ENCODE data around the gene PLXNA2.

PLXNA2 gene

DNA sequence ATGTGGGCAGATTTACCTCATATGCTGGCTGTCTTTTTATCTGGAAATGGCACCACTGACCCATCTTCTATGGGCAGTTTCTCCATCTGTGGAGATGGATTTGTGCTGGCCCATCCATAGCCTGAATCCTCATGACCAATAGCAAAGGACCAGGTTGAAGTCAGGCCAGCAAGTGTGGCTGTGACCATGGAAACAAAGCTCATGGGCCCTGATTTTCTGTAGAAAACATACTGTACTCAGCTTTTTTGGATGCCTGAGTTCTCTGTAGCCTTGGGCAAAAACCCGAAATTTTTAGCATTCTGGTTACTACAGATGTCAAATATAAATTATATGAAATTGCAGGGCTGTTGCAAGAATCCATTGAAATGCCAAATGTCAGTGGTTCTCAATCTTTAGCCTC lies 155.0 kb downstream of the PLXNA2 start:
- Histone ChIP-seq H3K9me3 (ENCODE audit: control insufficient read depth in 1 of 2, low read length in 2 of 2) (no peaks in the 10 kb centered on the region), H3K4me1 (ENCODE audit: control insufficient read depth in 1 of 2, insufficient read depth in 2 of 2, low read length in 2 of 2) (peaks cover 19 to 35% of the 10 kb centered on the region in 2 donors), H3K27me3 (ENCODE audit: low read depth, low read length) (no peaks in the 10 kb centered on the region), H3K27ac (ENCODE audit: low read length) (no peak overlapping the region), H3K4me3 (ENCODE audit: low read depth in 1 of 2, low read length in 2 of 2) (no peak overlapping the region), H3K36me3 (ENCODE audit: control insufficient read depth in 1 of 2, insufficient read depth in 2 of 2, low read length in 2 of 2) (peaks cover 18 to 21% of the 10 kb centered on the region in 2 donors)

DNA sequence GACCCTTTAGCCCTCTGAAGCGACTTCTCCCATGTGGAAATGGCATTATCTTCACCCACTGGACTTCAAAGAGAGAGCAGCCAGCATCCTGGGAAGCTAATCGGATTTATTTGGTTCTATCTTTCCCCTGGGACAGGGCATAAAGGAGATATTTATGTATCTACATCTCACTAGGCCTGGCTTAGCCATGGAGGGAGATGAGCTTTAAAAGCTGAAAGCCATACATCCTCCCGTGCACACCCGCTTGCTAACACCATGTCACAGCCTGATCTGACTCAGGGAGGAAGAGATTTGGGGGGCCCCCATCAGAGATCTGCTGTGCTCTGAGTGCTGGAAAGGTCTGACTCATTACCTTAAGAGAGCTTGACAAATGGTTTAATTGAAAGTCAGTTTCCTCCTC lies 155.9 kb downstream of the PLXNA2 start:
- Histone ChIP-seq H3K27me3 (ENCODE audit: low read depth, low read length) (no peaks in the 10 kb centered on the region), H3K36me3 (ENCODE audit: control insufficient read depth in 1 of 2, insufficient read depth in 2 of 2, low read length in 2 of 2) (peaks cover 18 to 23% of the 10 kb centered on the region in 2 donors), H3K4me3 (ENCODE audit: low read depth in 1 of 2, low read length in 2 of 2) (no peak overlapping the region), H3K9me3 (ENCODE audit: control insufficient read depth in 1 of 2, low read length in 2 of 2) (no peaks in the 10 kb centered on the region), H3K4me1 (ENCODE audit: control insufficient read depth in 1 of 2, insufficient read depth in 2 of 2, low read length in 2 of 2) (peaks cover 19 to 35% of the 10 kb centered on the region in 2 donors), H3K27ac (ENCODE audit: low read length) (no peak overlapping the region)

DNA sequence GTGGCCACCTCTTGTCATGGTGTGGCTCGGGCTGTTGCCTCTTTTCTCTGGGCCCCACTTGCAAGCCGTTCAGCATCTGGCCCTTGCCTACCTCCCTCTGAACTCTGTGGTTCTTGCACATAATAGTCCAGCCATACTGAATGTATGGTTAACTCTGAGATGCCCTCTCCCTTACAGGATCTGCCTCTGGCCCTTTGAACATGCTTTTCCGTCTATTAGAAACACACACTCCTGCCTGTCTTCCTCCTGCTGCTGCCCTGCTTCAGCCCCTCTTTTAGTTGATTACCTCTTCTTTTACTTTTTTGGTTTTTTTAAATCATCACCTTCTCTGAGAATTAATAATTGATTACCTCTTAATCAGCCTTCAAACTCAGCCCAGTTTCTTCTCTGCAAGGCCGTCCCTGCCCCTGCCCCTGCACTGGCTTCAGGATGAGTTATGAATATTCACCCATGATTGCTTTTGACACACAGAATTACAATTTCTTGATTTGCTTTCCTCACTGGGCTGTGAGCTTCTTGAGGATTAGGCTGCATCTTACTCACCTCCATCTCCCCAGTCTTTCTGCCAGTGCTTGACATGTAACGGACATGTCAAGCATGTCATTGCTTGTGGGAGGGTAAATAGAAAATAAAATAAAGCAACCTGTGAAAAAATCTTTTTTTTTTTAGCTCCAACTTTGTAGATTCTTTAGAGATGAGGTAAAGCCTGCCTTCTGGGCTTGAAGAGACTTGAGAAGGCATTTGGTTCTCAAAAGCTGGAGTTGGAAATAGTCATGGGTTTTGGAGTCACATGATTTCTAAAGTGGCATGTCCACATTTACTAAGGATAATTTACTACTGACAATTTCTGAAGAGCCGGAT lies 158.3 kb downstream of the PLXNA2 start:
- H3K27ac ChIP-seq (ENCODE audit: low read length): no peak overlapping the region
- H3K9me3 ChIP-seq (ENCODE audit: control insufficient read depth in 1 of 2, low read length in 2 of 2): no peaks in the 10 kb centered on the region
- H3K4me3 ChIP-seq (ENCODE audit: low read depth in 1 of 2, low read length in 2 of 2): peak overlapping the region in 1 of 2 donors; percentile 25
- peaks cover 19 to 35% of the 10 kb centered on the region in 2 donors for H3K4me1 ChIP-seq (ENCODE audit: control insufficient read depth in 1 of 2, insufficient read depth in 2 of 2, low read length in 2 of 2)
- H3K36me3 ChIP-seq (ENCODE audit: control insufficient read depth in 1 of 2, insufficient read depth in 2 of 2, low read length in 2 of 2): peaks cover 11 to 18% of the 10 kb centered on the region in 2 donors
- no peaks in the 10 kb centered on the region for H3K27me3 ChIP-seq (ENCODE audit: low read depth, low read length)

DNA sequence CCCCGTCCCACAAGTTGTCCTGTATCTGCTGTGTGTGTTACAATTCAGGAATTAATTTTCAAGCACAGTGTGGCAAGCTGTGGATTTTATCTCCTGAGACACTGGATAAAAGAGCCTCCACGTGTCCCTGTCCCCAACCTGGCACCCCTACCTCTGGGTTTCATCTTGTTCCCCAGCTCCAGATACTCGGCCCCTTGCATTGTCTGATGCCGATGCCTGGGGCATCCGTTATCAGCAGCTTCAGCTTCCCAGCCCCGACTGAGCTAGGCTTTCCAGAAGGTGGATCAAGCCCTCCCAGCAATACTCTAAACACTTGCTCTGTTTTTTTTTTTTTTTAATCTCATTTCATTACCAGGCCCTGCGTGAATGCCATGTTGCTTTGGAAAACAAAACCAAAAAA lies 159.4 kb downstream of the PLXNA2 start:
- Histone ChIP-seq H3K36me3 (ENCODE audit: control insufficient read depth in 1 of 2, insufficient read depth in 2 of 2, low read length in 2 of 2) (peaks cover 19 to 20% of the 10 kb centered on the region in 2 donors), H3K27ac (ENCODE audit: low read length) (no peak overlapping the region), H3K4me3 (ENCODE audit: low read depth in 1 of 2, low read length in 2 of 2) (no peak overlapping the region), H3K9me3 (ENCODE audit: control insufficient read depth in 1 of 2, low read length in 2 of 2) (no peaks in the 10 kb centered on the region), H3K27me3 (ENCODE audit: low read depth, low read length) (no peaks in the 10 kb centered on the region), H3K4me1 (ENCODE audit: control insufficient read depth in 1 of 2, insufficient read depth in 2 of 2, low read length in 2 of 2) (peaks cover 12 to 23% of the 10 kb centered on the region in 2 donors)

DNA sequence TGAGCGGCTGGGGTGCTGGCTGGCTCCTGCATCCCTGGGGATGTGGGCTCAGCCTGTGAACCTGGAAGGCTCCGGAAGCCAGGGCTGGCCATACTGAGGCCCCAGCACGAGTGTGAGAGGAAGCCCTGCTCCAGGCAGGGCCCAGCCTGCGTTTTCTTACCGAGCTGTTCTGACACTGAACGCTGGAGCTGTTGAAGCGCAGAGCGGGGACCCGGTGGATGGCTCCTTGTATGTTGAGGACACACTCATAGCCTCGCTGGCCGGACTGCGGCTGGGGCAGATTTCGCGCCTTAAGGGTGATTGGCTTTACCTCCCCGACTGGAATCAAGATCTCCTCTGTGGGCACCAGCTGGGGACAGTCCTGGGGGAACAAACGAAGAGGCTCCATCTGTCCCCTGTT lies 160.0 kb downstream of the PLXNA2 start:
- Histone ChIP-seq H3K9me3 (ENCODE audit: control insufficient read depth in 1 of 2, low read length in 2 of 2) (no peaks in the 10 kb centered on the region), H3K27me3 (ENCODE audit: low read depth, low read length) (no peaks in the 10 kb centered on the region), H3K4me3 (ENCODE audit: low read depth in 1 of 2, low read length in 2 of 2) (no peak overlapping the region), H3K4me1 (ENCODE audit: control insufficient read depth in 1 of 2, insufficient read depth in 2 of 2, low read length in 2 of 2) (peaks cover 12 to 18% of the 10 kb centered on the region in 2 donors), H3K27ac (ENCODE audit: low read length) (no peak overlapping the region), H3K36me3 (ENCODE audit: control insufficient read depth in 1 of 2, insufficient read depth in 2 of 2, low read length in 2 of 2) (peaks cover 23 to 24% of the 10 kb centered on the region in 2 donors)

DNA sequence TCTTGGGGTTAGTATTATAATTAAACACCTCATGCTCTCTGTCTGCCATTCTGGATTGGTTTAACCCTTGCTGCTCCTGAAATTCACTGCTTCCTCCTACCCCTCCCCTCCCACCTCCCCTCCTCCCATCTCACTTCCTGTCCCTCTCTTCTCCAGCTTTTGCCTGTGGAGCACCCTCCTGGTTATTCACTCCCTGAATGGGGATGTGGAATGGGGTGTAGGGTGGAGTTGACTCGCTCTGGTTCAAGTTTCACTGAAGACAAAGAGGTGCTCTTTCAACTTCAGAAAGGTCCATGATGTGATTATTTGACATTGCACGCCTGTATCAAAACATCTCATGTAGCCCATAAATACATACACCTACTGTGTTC lies 160.5 kb downstream of the PLXNA2 start:
- Histone ChIP-seq H3K27ac (ENCODE audit: low read length) (no peak overlapping the region), H3K9me3 (ENCODE audit: control insufficient read depth in 1 of 2, low read length in 2 of 2) (no peaks in the 10 kb centered on the region), H3K27me3 (ENCODE audit: low read depth, low read length) (no peaks in the 10 kb centered on the region), H3K4me3 (ENCODE audit: low read depth in 1 of 2, low read length in 2 of 2) (no peak overlapping the region), H3K4me1 (ENCODE audit: control insufficient read depth in 1 of 2, insufficient read depth in 2 of 2, low read length in 2 of 2) (peaks cover 12 to 16% of the 10 kb centered on the region in 2 donors), H3K36me3 (ENCODE audit: control insufficient read depth in 1 of 2, insufficient read depth in 2 of 2, low read length in 2 of 2) (peaks cover 28 to 29% of the 10 kb centered on the region in 2 donors)

DNA sequence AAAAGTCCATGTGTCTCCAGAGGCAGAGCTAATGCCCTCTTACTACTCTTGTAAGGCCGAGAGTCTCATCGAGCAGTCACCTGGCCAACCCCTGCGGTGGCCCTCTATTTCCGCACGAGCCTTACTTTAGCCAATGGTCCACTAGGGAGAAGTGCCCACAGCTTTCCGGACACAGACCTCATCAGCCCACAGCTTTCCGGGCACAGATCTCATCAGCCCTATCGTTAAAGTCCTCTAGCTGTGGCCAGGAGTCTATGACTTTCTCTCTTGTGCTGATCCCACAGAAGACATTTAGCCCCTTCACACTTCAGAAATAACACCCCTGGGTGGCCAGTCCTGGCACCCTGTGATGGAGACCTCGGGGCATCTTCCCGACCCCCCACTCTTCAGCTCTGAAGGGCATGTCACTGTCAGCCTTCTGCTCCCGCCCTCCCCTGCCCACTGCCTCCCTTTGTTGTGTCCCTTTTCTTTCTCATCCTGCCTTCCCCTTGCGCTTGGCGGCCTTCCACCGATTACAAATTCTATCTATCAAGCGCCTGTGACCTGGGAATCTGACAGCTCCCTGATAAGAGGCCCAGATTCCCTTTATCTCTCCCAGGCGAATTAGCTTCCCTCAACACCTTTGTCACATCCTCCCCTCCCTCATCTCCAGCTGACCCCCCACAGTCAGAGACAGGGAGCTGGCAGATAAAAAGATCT lies 161.0 kb downstream of the PLXNA2 start:
- Histone ChIP-seq H3K4me3 (ENCODE audit: low read depth in 1 of 2, low read length in 2 of 2) (no peak overlapping the region), H3K27ac (ENCODE audit: low read length) (no peak overlapping the region), H3K4me1 (ENCODE audit: control insufficient read depth in 1 of 2, insufficient read depth in 2 of 2, low read length in 2 of 2) (peaks cover 12 to 16% of the 10 kb centered on the region in 2 donors), H3K9me3 (ENCODE audit: control insufficient read depth in 1 of 2, low read length in 2 of 2) (no peaks in the 10 kb centered on the region), H3K27me3 (ENCODE audit: low read depth, low read length) (no peaks in the 10 kb centered on the region), H3K36me3 (ENCODE audit: control insufficient read depth in 1 of 2, insufficient read depth in 2 of 2, low read length in 2 of 2) (peaks cover 31 to 32% of the 10 kb centered on the region in 2 donors)

DNA sequence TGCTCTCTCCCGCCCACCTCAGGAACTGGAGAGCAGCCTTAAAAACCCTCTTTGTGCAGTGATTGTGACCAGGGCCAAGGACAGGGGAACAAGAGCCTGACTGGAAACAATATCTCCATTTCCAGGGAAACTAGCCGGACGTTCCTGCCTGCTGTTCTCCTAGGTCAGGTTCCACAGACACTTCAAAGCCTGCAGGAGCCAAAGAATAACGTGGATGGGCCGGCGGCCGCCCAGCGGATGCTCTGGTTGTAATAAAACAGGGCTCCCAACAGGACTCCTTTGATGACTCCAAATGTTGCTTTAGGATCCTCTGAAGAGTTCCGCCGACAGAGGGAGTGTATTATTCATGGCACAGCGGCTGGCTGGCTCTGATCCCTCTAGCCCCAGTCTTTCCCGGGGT lies 162.2 kb downstream of the PLXNA2 start:
- peaks cover 36 to 37% of the 10 kb centered on the region in 2 donors for H3K36me3 ChIP-seq (ENCODE audit: control insufficient read depth in 1 of 2, insufficient read depth in 2 of 2, low read length in 2 of 2)

DNA sequence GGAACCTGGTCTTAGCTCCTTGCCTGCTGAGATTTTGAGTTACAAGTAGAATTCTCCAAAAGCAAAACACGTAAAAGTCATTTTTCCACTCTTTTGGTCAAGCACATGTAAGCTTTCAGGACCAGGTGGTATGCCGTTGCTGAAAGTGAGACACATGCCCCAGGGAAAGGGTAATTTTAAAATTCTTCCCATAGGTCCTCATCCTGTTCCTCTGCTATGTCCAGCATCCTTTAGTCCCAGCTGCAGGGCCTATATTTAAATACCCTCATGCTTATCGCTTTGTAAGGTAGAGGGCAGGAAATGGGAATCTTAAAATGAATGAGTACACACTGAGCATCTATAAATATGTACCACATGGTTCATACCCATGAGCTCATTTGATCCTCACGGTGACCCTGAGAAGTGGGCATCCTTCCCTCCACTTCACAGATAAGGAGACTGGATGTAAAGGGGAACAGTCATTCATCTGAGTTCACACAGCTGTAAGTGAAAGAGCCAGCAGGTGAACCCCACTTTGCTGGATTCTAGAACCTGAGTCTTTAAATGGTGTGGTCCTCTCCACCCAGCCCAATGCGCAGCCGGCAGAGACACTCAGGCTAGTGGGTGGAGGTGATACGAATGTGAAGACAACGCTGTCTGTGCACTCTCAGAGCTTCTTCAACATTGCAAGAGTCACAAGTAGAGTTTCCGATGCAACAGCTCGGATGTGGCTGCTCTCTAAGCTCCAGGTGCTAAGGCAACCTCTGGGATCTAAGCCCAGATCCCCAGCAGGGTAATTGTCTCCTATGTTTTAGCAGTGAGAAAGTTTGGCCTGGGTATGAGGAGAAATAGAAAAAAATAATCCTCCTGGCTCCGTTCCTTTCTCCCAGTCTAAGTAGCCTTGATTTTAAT lies 163.5 kb downstream of the PLXNA2 start:
- Histone ChIP-seq H3K9me3 (ENCODE audit: control insufficient read depth in 1 of 2, low read length in 2 of 2) (no peaks in the 10 kb centered on the region), H3K4me3 (ENCODE audit: low read depth in 1 of 2, low read length in 2 of 2) (no peak overlapping the region), H3K27me3 (ENCODE audit: low read depth, low read length) (no peaks in the 10 kb centered on the region), H3K27ac (ENCODE audit: low read length) (no peak overlapping the region), H3K36me3 (ENCODE audit: control insufficient read depth in 1 of 2, insufficient read depth in 2 of 2, low read length in 2 of 2) (peaks cover 36 to 37% of the 10 kb centered on the region in 2 donors), H3K4me1 (ENCODE audit: control insufficient read depth in 1 of 2, insufficient read depth in 2 of 2, low read length in 2 of 2) (peaks cover 0 to 6% of the 10 kb centered on the region in 2 donors)

More for the DNA sequence above, 162.2 kb downstream of the PLXNA2 start:
- Histone ChIP-seq H3K27me3 (ENCODE audit: low read depth, low read length) (no peaks in the 10 kb centered on the region), H3K27ac (ENCODE audit: low read length) (no peak overlapping the region), H3K9me3 (ENCODE audit: control insufficient read depth in 1 of 2, low read length in 2 of 2) (no peaks in the 10 kb centered on the region), H3K4me3 (ENCODE audit: low read depth in 1 of 2, low read length in 2 of 2) (no peak overlapping the region), H3K4me1 (ENCODE audit: control insufficient read depth in 1 of 2, insufficient read depth in 2 of 2, low read length in 2 of 2) (peaks cover 12 to 16% of the 10 kb centered on the region in 2 donors)

DNA sequence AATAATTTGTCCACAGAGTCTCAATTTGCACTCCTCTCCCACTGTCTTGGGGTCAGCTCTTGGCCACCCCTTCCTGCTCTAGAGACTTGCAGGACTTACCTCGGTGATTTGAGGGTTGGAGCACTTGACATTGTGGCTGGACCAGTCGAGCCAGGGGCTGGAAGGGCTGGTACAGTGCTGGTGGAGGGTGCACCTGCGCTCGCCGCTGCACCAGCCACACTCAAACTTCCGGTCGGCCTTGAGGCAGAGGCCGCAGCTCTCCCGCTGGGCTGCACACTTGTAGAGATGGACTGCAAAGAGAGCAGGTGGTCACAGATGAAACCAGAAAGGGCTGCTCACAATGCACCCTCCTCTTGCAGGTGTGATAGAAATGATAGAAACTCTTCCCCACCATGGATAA lies 165.0 kb downstream of the PLXNA2 start:
- Histone ChIP-seq H3K4me3 (ENCODE audit: low read depth in 1 of 2, low read length in 2 of 2) (no peak overlapping the region), H3K27ac (ENCODE audit: low read length) (no peak overlapping the region), H3K36me3 (ENCODE audit: control insufficient read depth in 1 of 2, insufficient read depth in 2 of 2, low read length in 2 of 2) (peaks cover 29 to 37% of the 10 kb centered on the region in 2 donors), H3K4me1 (ENCODE audit: control insufficient read depth in 1 of 2, insufficient read depth in 2 of 2, low read length in 2 of 2) (no peaks in the 10 kb centered on the region), H3K9me3 (ENCODE audit: control insufficient read depth in 1 of 2, low read length in 2 of 2) (no peaks in the 10 kb centered on the region), H3K27me3 (ENCODE audit: low read depth, low read length) (no peaks in the 10 kb centered on the region)

DNA sequence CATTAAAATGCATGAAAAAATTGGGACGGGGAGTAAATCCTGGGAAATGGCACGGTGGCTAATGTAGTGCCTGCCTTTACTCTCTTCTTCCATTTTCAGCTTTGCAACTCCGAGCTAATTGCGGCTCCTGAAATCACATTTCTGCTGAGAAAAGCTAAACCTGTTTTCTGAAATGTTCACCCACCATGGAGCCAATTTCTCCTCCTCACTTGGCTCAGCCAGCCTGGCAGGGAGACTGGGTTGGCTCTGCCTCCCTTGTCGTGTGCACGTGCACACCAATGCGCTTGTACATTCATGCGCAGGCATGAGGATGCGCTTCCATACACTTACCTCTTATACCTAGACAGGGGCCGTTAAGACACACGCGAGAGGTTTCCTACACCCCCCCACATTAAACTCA lies 165.4 kb downstream of the PLXNA2 start:
- H3K4me1 ChIP-seq (ENCODE audit: control insufficient read depth in 1 of 2, insufficient read depth in 2 of 2, low read length in 2 of 2): no peaks in the 10 kb centered on the region
- H3K27ac ChIP-seq (ENCODE audit: low read length): no peak overlapping the region
- no peaks in the 10 kb centered on the region for H3K27me3 ChIP-seq (ENCODE audit: low read depth, low read length)
- H3K36me3 ChIP-seq (ENCODE audit: control insufficient read depth in 1 of 2, insufficient read depth in 2 of 2, low read length in 2 of 2): peaks cover 27 to 41% of the 10 kb centered on the region in 2 donors
- no peaks in the 10 kb centered on the region for H3K9me3 ChIP-seq (ENCODE audit: control insufficient read depth in 1 of 2, low read length in 2 of 2)
- H3K4me3 ChIP-seq (ENCODE audit: low read depth in 1 of 2, low read length in 2 of 2): no peak overlapping the region
